NCI-H69 (cell line): ENCODE results near the gene NRG3.

Experiments used
- DNase-seq: peaks from one replicate; lab custom pipeline; 2025; lab: John Stamatoyannopoulos, UW

NRG3 gene

DNA sequence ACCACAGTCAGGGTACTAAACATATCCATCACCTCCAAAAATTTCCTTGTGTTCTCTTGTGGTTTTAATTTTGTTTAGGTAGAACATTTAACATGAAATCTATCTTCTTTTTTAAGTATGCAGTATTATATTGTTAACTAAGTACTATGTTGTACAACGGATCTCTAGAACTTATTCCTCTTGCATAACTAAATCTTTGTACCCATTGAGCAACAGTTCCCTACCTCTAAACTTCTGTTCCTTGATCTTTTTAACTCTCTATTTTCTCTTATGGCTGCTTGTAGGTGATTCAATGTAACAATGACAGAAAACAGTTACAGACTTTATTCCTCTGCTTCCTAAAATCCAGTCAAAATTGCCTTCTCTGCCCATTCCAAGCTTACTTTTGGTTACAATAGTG, 9.9 kb downstream of the NRG3 start:
- no peak for DNase-seq

DNA sequence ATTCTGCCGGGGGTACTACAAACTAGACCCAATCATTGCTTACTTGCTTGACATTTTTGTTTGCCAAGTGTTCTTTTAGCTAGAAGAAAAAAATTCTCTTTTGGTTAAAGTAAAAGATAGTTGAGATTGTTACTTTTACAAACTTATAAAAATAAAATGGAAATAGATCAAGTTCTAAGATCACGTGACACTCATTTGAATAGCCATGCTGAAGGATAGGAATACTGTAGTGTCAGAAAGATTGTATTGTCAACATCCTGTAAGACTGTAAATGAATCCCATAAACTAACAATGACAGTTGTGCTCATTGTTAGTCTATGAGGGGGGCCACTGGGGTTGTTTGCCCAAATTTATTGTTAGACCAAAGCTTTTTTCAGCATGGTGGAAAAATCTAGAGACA, 10.5 kb downstream of the NRG3 start:
- no peak for DNase-seq

DNA sequence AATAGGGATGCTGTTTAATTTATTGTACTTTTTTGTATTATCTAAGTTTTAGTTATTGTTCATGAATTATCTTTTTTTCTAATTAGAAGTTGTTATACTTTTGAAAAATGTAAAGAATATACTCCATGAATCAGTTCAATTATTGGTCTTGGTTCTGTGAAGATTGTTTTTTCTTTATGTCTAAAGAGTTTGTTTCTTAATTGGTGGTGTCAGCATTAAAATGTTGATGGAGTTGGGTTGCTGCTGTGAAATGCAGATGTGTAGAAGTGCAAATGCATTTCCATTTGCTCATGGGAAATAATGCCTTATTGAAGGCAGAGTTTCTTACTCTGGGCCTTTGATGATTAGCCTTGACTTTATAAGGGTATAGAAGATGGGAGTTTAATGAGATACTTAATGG, 11.9 kb downstream of the NRG3 start:
- no peak for DNase-seq

DNA sequence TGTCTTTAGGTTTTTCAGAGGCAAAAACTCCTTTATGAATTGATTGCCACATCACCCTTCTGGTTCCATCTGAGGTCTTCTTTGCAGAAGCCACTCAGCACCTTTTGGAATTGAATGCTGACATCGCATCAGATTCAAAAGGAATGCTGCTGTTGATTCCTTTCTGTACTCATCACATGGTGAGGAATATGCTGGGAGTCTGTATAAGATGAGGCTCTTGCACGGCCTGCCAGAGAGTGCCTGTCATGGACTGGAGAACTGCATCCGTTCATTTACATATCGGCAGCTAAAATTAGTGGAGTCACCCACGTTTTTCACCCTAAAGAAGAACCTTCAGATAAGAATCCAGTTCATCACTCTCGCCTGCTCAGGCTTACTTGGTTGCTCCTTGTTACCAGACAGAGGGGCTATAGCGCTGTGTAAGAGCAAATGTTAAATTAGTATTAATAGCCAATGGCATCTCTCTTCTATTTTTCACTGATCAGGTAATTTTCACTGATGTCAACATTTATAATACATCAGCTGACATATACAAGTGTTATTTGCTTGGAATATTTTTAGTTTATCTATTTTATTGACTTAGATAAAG, 14.3 kb downstream of the NRG3 start:
- DNase-seq, result no peak

DNA sequence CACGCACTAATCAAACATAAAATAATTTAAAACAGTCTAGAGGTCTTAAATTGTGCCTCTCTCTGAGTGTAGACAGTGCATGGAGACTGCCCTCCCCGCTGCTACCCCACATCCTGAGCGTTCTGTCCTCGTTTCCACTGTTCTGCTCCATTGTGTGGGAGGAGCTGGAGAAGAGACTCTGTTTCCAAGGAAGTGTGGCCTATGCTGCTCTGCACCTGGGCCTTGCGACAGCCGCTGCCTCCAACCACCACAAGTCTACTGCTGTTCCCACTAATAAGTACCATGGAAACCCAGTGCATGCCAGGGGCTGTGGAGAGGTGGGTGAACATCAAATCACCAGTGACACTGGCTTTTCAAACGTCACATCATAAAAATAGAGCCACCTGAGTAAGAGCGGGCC, 19.6 kb downstream of the NRG3 start:
- no peak for DNase-seq

DNA sequence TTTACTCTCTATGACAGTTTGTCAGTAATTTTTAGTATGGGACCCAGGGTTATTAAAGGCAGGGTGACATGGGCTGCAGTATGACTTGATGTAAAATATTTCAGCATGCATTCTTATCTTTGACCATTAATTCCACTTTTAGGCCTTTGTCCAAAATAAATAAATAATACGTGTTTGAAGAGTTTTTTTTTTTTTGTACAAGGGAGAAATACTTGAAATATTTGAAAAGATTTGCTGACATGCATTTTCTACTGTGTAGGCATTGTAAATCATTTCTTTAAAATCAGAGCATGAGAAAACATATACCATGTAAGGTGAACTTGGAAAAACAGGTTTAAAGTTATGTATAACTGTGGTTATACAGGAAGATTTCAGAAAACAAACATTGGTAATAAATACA, 23.5 kb downstream of the NRG3 start:
- no peak for DNase-seq

DNA sequence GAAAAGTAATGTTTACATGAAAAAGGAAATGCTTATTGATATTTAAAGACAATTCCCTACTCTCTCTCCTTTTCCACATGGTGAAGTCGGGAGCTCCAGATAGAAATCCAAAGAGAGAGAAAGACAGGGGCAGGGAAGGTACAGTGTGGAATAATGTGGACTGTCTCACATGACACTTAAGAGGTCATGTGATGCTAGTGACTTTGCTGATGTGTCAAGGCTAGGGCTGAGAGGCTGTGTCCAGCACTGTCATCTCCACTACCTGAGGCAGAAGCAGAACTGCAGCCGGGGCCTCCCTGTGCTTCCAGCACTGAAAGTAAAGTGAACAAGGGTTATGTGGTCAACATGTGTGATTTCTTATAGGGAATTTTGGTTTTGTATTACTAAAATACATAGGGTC, 26.0 kb downstream of the NRG3 start:
- no peak for DNase-seq

DNA sequence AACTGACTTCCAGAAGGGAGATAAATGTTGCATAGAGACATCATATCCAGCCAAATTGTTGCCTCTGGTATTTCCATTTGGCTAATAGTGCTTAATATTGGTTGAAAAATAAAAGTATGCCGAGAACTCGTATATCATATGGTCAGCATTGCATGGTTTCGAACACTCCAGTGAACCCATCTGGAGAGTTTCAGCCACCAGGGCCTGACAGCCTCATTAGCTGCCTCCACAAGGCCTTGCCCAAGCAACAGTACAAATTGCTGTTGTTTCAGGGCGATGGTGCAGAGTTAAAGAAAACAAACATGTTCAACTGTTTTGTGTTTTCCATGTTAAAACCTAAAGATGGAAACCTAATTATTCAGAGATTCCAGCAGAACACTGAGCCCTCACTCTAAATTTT, 28.5 kb downstream of the NRG3 start:
- DNase-seq, result no peak

DNA sequence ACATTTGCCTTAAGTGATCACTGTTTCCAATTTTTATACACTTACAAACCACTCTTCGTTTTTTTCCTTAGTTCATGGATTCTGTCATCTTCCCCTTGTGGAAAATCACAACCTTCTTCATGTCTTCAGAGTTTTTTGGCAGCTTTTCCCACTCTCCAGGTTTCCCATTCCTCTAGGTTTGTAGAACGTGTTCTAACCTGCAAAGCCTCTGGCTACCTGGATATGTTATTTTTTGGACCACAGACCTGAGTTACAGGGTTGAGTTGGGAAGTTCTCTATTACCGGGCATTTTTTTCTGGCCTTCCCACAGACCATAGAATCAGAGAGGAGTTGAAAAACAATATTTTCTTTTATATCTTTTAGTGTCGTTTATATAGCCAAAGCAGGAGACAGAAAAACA, 30.2 kb downstream of the NRG3 start:
- no peak for DNase-seq

DNA sequence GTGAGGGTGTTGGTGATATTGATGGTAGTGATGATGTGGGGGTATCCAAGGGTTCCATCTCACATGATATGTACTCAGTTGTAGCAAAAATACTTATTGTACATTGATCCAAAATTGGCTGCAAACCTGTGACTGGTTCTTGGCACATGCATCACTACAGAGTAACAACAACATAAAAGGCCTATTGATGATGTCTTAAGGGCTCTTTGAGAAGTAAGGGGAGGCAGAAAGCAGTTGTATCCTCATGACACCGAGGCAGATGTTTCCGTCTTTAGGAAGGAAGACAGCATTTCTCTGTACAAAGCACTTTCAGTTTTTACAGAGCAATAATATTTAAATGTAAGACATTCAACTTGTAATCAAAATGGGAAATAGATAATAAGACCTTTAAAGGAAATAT, 34.5 kb downstream of the NRG3 start:
- no peak for DNase-seq

DNA sequence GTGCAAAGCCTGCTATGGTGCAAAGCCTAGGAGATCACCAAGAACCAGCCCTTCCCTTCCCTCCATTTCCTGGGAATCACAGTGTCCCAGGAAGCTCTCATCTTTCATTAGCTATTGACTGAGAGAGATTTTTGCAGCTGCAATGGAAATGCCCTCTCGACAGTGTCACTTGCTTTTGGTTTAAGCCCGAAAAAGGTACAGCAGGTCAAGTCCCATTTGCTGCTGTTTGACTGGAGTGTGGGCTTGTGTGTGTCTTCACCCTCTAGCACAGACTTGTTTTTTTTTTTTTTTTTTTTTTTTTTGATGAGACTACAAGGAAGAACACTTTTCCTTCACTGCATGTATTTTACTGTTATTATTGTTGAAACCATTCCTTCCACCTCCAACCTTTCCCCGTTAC, 36.3 kb downstream of the NRG3 start:
- DNase-seq, result no peak

DNA sequence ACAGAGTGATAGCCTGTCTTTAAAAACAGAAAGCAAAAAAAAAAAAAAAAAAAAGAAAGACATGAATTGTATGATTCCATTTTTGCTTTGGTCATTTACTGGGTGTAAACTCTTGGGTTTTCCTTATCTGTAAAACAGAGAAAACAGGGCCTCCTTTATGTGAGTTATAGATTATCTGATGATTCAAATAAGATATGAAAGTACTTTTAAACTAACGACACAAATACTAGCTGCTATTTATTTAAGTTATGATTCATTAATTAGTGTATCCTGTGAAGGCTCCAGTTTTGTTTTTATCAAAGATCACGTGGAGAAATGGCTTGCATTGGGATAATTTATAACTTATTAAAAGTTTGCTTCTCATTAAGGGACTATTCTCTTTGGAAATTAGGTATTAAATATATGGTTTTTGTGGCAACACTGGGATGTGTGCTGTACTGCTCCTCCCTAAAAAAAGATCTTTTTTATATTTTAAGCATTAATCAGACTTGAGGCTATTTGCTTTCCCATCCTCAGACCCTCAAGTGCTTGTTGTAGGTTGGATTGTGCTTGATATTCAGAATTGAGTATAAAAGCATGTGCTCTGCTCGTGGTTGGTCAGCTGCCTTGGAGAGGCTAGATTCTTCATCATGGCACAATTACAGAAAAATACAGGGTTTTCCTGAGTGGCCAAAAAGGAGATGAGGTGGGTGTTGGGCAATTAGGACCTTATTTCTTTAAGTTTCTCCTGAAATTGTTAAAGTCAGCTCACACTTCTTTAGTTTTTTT, 39.9 kb downstream of the NRG3 start:
- no peak for DNase-seq

DNA sequence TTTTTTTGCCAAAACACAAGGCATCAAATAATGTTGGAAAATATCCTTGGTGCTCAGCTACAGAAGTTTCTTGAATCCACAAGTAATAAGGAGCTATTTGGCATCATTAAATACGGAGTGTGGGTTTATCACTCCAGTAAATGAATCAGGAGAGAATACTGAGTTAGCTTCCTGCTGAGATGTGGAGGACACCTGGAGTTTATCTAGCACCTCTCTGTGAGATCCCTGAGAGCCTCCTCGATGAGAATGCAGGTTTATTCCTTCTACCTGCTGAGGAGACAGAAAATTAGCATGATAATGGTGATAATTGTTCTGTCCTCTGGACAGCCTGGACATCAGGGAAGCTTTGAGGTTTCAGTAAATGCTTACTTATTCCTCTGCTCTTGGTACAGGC, 40.5 kb downstream of the NRG3 start:
- no peak for DNase-seq

DNA sequence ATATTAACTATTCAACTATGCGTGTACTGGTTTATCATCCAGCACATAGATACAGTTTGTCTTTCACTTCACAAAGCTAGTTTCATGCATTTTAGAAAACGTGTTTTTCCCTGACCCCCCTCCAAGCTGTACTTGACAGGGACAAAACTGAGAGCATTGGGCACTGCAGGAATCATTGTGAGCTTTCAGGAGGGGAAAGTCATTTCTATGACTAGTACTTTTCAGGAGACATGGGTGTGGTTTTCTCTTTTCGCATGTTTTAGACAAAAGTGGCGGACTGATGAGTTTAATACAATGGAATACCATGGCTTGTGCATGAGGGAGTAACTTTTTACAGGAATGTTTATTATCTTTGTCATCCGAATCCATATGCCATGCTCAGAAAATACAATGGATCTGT, 42.7 kb downstream of the NRG3 start:
- DNase-seq, result no peak

DNA sequence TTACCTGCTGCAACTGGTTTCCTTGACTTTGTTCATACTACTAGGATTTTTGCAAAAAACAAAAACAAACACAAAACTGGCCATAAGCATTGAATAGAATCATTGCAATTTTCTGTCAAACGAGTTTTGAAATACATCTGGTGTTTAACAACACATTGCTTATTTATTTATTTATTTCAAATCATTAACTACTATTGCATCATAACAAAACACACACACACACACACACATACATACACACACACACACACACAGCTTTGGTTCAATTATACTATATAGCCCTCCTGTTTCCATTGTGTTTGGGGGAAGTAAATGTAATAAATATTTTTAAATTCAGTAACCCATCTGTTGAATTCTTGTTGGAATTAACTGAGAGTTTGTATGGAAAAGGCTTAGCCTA, 43.8 kb downstream of the NRG3 start:
- no peak for DNase-seq

DNA sequence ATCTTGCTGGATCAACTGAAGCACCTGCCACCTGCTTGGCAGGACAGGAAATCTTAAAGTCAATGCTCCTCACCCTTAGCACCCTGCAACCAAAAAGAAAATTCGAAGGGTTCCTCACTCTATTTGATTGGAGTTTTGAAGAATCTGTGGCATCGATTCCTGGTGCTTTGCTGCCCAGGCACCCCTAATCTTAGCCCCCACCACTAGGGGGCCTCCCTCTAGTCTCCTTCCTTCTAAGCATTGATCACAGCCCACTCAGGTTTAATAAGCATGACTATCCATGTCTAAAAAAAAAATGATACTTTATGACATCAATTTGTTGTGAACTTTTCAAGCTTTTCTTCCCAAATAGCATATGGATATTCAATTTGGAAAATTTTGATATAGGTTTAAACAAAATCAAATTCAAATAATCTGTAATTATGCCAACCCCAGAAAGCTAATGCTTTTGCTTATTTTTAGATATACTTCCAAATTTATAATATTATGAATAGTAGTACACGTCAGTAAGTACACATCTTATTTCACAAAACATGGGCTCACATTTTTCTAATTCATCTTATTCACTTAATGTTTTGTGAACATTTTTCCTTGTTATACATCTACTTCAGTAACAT, 45.3 kb downstream of the NRG3 start:
- peak; percentile 1 for DNase-seq

DNA sequence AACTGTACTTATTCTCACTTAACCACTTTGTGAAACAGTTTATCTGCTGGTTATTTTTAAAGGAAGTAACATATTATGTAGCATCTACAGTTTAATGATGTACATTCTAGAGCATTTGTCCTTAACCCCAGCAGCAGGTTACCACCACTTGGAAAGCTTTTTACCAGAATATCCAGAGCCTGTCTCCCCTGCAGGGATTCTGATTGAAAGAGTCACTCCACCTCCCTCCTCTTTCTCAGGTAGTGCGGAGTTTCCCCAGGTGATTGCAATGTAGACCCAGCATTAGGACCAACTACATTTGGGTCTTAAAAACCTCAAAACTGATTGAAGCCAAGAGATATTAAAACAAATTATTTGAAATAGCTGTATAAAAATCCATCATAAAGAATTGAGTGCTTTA, 53.1 kb downstream of the NRG3 start:
- DNase-seq, result no peak

DNA sequence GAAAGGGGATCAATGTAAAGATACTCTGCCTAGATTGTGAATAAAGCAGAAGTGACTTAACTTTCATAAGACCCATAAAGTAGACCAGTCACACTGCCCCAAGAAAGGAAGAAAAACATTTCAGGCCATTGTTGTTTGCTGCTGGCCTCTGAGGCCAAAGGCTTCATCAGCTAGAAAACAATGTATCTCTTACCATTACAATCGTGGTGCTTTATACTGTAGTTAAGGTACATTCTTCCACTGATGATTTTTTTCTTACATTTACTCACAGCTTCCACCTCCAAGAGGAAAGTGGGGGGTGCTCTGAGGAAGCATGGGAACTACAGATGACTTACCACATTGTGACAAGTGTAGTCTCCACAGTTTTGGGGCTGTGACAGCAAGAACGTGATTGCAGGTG, 68.6 kb downstream of the NRG3 start:
- no peak for DNase-seq

DNA sequence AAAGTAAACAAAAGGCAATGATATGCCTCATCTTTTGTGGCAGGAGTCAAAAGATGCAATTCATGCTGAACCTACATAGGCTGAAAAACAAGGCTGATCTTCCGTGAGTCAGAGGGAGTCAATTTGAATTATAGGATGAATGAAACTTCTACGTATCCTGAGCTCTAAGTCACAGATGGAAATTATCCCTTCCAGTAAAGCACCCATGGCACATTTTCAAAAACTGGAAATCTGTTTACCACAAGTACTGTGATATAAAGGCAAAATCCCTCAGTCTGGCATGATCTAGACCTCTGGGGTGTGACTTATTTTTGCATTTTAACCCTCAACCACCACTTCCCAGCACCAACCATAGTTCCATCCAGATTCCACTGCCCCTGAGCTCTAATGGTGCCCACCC, 69.6 kb downstream of the NRG3 start:
- no peak for DNase-seq

DNA sequence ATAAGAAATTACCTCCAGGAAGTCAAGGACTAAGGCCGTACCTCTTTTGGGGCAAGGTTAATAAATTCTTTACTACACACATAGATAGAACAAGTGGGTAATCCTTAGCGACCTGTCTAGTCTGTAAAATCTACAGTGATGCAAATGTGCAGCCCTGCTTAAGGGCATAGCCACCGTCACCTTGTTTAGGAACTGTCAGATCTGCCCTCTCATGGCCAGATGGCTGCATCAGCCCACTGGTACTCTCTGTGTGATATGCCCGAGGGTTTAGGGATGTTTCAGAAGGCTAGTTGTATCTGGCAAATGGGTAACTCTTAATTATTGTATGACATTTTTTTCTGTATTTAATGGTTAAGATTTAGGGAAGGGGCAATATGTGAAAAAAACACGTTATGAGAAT, 74.3 kb downstream of the NRG3 start:
- DNase-seq, result no peak

DNA sequence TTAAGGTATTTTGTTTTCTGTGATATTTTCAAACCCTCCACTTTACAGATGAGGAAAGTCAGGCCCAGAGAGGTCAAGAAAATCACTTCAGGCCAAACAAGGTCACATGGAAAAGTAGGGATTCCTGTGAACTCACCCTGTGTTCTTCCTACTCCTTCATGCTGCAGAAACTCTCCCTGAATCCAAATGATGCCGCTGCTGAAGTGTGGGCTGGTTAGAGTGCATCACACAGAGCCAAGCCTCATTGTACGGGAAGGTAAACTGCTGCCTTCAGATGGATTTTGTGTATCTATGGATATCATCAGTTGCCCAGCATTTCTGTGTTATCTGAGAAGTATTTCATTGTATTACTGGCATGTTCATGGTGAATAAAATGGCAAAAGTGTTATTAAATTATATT, 75.4 kb downstream of the NRG3 start:
- DNase-seq, result no peak

DNA sequence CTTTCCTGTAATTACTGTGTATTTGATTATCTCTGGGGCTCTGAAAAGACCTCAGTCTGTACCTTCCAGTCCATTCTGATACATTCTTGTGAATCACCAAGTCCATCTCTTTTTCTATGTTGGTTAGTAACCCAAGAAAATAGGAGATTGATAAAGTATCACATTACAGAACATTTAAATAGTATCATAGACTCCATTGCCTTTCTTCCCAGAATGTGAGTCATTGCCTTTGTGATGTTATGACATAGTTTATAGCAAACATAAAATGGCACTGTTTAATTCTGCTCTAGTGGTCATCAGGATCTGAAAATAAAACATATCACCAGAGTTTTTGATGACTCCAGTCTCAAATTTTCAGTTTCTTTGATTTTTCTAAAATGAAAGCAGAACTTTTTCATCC, 78.4 kb downstream of the NRG3 start:
- DNase-seq, result no peak

DNA sequence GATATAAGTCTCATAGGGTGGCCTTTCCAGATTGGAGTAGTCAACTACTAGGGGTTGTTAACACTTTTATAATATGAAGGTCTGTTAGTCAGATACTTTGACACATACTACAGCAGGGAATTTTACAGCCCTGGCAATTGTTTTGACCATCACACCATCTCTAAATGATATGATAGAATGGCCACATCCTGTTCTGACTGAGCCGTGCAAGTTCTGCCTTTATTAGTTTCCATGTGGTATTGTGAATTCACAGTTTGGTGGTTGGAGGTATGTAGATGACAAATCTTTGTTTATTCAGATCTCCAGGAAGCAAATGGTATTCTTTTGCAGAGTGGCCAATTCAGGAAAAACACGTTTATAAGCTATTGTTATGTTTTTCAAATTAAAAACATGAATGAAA, 83.0 kb downstream of the NRG3 start:
- no peak for DNase-seq

DNA sequence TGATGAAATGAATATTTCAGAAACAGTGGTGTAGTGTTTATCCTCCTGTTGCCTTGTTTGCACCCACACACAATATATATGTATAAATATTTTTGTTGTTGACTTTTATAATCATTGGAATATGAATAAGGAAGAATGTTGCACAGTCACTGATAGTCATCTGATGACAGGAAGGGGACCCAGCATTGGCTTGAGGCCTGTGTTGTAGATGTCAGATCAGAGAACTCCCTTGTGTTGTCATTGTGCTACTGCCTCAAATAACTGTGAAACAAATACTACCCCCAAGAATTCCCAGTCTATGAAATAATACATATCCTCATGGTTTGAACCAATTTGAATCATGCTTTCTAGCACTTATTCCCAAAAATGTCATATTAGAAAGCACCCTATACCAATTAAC, 84.0 kb downstream of the NRG3 start:
- no peak for DNase-seq
